Colonic mucosa (tissue), 4 donors: Measurements from ENCODE around the gene TMCO6. TPM values are rescaled to one million over a fixed set of nuclear protein-coding genes. Genes with fewer than 3 reads are reported as not detected.
"Not testable (repeated sequence)": the region's sequence is repeated elsewhere in the genome, so short reads cannot be mapped to it uniquely, and the experiment has no call there.

Source experiments
- DNase-seq: peaks from one replicate; pipeline ENCODE4 v3.0.0-alpha.2; 2020
- H3K27ac ChIP-seq: fragments of 200-600 bp; one replicate; pipeline ENCODE4 v1.8.0; 2021
- H3K27me3 ChIP-seq: fragments of 200-600 bp; one replicate; pipeline ENCODE4 v1.8.0; 2021
- H3K36me3 ChIP-seq: fragments of 200-600 bp; one replicate; pipeline ENCODE4 v1.8.0; 2021
- H3K4me1 ChIP-seq: fragments of 200-600 bp; one replicate; pipeline ENCODE4 v1.8.0; 2021; ENCODE audit warnings: mild to moderate bottlenecking
- H3K4me3 ChIP-seq: fragments of 200-600 bp; one replicate; pipeline ENCODE4 v1.8.0; 2021
- H3K9ac ChIP-seq, 2 donors: one replicate each; pipeline ENCODE4 v1.7.0; 2013; ENCODE audit warnings: control low read depth in 2 of 2, low read depth in 2 of 2, low read length in 2 of 2
- H3K9me3 ChIP-seq: fragments of 200-600 bp; one replicate; pipeline ENCODE4 v1.8.0; 2021
- CTCF ChIP-seq: fragments of 200-600 bp; IDR thresholded peaks from one replicate; pipeline ENCODE4 v1.8.0; 2022; ENCODE audit warnings: antibody characterized with exemption, mild to moderate bottlenecking
- intact Hi-C: fragments of 100-400 bp; cut with DNase I; formaldehyde crosslinking; loops from one replicate; pipeline ENCODE4 v1.14.1; 2022
- total RNA-seq, 2 donors: library from RNA; stranded (reverse); fragmentation: NEBNext Ultra II Directional in 1 of 2; extraction: Animal tissue kit (Norgen Biotek cat#: 25700) in 1 of 2; gene quantifications; one replicate each; pipeline ENCODE4 v1.2.1, GENCODE V29; 2021
- donor health status: healthy.
- donor health status: DM: no; HTN: no; CAD: no.
- donor health status: DM: no; HTN: no; CAD: no.

The TMCO6 gene
- total RNA-seq, 2 donors from 2014 or later = 8.7 to 18.9 TPM

GRCh38 chr5:140595538-140596300 lies 43.5 kb upstream of the TMCO6 start:
- TF ChIP-seq CTCF = no peak
- Histone ChIP-seq H3K9ac (no peak overlapping the region), H3K27me3 (no peaks in the 10 kb centered on the region), H3K36me3 (no peaks in the 10 kb centered on the region), H3K4me3 (no peak overlapping the region), H3K4me1 (no peaks in the 10 kb centered on the region), H3K9me3 (no peaks in the 10 kb centered on the region), H3K27ac (no peak overlapping the region)
- DNase-seq = peak; percentile 60
- intact Hi-C loops = no loop called here

GRCh38 chr5:140596321-140596741 lies 42.9 kb upstream of the TMCO6 start:
- Histone ChIP-seq H3K36me3 (no peaks in the 10 kb centered on the region), H3K9ac (no peak overlapping the region), H3K4me3 (no peak overlapping the region), H3K9me3 (no peaks in the 10 kb centered on the region), H3K27me3 (no peaks in the 10 kb centered on the region), H3K27ac (no peak overlapping the region), H3K4me1 (no peaks in the 10 kb centered on the region)
- intact Hi-C loops = no loop called here
- TF ChIP-seq CTCF = no peak
- no peak for DNase-seq

GRCh38 chr5:140598836-140599235 lies 40.4 kb upstream of the TMCO6 start:
- Histone ChIP-seq H3K9me3 (no peaks in the 10 kb centered on the region), H3K4me3 (no peak overlapping the region), H3K36me3 (no peaks in the 10 kb centered on the region), H3K27me3 (no peaks in the 10 kb centered on the region), H3K9ac (no peak overlapping the region), H3K4me1 (no peaks in the 10 kb centered on the region), H3K27ac (no peak overlapping the region)
- intact Hi-C loops = no loop called here
- TF ChIP-seq CTCF = no peak
- no peak for DNase-seq

- Histone ChIP-seq H3K36me3 (no peaks in the 10 kb centered on the region), H3K4me3 (no peak overlapping the region), H3K4me1 (no peaks in the 10 kb centered on the region), H3K27ac (no peak overlapping the region), H3K27me3 (no peaks in the 10 kb centered on the region), H3K9me3 (no peaks in the 10 kb centered on the region), H3K9ac (no peak overlapping the region)
- no peak for DNase-seq
- intact Hi-C loops = no loop called here
- TF ChIP-seq CTCF = no peak
Measured at GRCh38 chr5:140600096-140600495, 39.2 kb upstream of the TMCO6 start.

GRCh38 chr5:140602147-140602546 lies 37.1 kb upstream of the TMCO6 start:
- H3K36me3 ChIP-seq = no peaks in the 10 kb centered on the region
- H3K9ac ChIP-seq = no peak overlapping the region
- no peaks in the 10 kb centered on the region for H3K9me3 ChIP-seq
- H3K4me1 ChIP-seq = no peaks in the 10 kb centered on the region
- DNase-seq = no peak
- H3K27ac ChIP-seq = peak overlapping the region; percentile 20
- intact Hi-C loops = no loop called here
- no peak for TF ChIP-seq CTCF
- H3K4me3 ChIP-seq = no peak overlapping the region
- no peaks in the 10 kb centered on the region for H3K27me3 ChIP-seq

GRCh38 chr5:140603446-140603698 lies 35.9 kb upstream of the TMCO6 start:
- intact Hi-C loops, H3K9ac ChIP-seq, H3K27ac ChIP-seq: not testable (repeated sequence)

More at GRCh38 chr5:140603446-140603698, 35.9 kb upstream of the TMCO6 start:
- H3K4me3 ChIP-seq, H3K36me3 ChIP-seq, H3K27me3 ChIP-seq, DNase-seq, H3K4me1 ChIP-seq, H3K9me3 ChIP-seq: not testable (repeated sequence)
